Raji (cell line): ENCODE measurements around the gene ZNF385C.

Experiments
- POLR2A ChIP-seq: IDR thresholded peaks from 2 replicates; pipeline ENCODE4 v1.6.1; 2011; ENCODE audit warnings: low read depth, low read length, control low read depth; ENCODE audit not compliant: insufficient read depth

Gene ZNF385C

GRCh38 chr17:42053731-42054500 is 44.4 kb downstream of the ZNF385C start:
- no peak for TF ChIP-seq POLR2A

DNA sequence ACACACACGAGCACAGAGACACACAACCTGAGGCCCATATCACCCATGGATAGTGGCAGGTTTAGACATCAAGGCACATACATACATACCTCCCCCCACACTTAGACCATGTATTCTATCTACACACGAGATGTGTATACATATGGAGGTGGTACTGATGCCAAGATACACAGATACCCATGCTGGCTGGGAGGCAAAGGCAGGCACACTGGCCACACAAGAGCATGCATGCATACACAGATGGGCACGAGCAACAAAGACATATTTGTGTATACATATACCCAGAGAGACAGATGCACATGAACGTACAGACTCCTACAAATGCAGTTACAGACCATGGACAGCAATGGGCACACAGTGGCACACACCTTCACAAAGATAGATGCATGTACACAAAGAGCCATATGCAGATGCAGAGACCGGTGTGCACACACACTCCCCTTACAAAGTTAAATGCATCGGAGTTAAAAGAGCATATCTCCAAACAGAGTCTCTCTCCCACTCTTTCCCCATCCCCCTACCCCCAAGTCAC is 45.9 kb downstream of the ZNF385C start:
- TF ChIP-seq POLR2A = no peak

DNA sequence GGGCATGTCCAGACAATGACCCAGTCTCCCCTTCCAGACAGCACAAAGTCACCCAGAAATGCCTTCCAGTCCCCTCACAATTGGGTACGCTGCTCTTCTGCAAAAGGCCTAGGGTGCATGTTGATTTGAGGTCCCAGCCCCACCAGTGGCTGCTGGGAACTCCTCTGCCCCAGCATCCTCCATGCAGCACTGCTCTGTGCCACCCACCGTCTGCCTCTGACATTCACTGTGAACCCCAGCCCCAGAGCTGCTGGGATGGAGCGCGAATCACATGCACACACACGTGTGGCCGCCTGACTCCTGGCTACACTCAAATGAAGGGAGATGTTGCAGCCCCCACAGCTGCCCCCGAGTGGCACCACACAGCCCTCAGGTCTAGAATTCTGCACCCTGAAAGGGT is 46.6 kb downstream of the ZNF385C start:
- TF ChIP-seq POLR2A = no peak

GRCh38 chr17:42051013-42051400 is 47.3 kb downstream of the ZNF385C start:
- TF ChIP-seq POLR2A = no peak

DNA sequence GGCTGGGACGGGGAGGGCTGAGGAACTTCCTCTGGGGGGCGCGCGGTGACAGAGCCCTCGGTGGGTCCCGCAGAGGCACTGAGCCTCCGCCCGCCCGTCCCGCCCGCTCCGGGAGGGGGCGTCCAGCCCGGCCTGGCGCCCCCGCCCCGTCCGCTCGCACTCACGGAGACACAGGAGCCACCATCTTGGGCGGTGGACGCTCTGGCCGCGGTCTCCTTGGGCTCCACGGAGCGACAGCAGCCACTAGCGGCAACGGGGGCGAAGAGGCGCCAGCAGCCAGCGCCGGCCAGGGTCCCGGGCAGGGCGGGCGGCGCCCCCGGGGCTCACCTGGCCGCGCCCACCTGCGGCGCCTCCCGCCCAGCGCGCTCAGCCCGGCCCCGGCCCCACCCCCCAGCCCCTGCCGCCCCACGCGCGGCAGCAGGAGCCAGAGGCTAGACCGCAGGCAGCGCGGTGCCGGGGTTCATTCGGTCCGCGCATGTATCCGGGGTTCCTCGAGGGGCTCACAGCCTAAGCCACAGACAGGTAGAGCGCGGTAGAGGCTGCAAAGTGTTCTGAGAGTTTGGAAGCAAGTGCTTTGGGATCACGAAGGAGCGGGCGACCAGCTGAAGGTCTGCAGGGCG is 47.8 kb downstream of the ZNF385C start, which contains the start of gene C17orf113:
Gene C17orf113 (minus strand): TSS at position 209 of the 620 bp plus-strand sequence. CDS start 7,225 bp downstream, outside the sequence.
- TF ChIP-seq POLR2A = no peak

GRCh38 chr17:42049834-42050392 is 48.4 kb downstream of the ZNF385C start:
- TF ChIP-seq POLR2A = no peak

DNA sequence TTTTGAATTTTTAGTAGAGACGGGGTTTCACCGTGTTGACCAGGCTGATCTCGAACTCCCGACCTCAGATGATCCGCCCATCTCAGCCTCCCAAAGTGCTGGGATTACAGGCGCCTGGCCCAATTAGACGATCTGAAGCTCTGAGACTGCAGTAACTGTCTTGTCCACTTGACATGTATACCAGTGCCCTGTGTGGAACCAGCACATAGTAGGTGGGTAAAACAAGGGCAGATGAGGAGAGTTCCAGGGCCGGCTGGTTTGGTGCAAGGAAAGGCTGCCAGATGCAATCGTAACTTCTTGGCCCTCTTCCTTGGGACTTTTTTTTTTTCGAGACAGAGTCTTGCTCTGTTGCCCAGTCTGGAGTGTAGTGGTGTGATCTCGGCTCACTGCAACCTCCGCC is 50.9 kb downstream of the ZNF385C start:
- TF ChIP-seq POLR2A = no peak

- no peak for TF ChIP-seq POLR2A
These were observed 52.6 kb downstream of the ZNF385C start for GRCh38 chr17:42045719-42046118.

DNA sequence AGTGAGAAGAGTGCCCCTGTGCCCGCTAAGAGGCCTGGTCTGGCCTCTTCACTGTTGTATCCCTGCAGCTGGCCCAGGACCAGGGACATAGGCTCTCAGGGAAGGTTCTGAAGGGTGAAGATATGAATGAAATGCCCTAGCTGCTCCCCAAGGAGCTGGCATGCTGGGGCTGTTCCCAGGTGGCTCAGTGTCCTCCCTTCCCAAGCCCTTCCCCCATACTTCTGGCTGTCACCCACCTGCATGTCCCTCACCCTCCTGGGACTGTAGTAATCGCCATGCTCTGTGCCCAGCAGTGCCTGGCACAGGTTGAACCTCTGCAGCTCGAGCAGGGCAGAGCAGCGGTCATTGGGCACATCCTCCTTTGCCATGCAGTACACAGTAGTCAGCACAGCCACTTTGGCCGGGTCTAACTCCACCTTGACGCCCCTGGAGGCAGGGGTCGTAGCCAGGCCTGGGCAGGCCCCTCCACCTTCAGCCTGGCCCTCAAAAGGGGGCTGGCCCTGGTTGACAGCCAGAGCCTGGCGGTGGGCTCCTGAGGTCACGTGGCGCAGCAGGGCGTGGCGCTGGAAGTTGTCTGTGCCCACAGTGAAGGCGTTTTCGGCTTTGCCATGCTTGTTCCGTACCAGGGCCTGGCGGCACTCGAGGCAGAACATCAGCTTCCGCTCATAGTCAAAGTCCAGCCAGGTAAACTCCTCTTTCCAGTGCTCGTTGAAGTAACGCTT is 55.5 kb downstream of the ZNF385C start:
- TF ChIP-seq POLR2A = no peak

GRCh38 chr17:42041619-42042018 is 56.7 kb downstream of the ZNF385C start:
- no peak for TF ChIP-seq POLR2A

DNA sequence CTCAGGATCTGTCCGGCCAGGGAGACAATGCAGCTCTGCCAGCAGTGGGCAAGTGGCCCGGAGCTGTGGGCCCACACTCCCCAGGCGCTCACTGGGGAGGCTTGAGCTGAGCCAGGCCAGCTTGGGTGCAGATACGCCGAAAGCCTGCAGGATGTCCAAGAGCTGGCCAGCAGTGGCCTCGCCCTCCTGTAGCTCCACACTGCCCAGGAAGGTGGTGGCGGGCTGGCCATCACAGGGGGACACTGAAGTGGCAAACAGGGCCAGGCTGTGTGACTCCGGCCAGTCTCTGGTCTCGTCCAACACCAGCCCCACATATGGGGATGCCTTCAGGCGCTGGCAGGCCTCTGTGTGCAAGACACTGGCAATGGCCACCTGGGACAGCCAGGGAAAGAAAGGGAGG is 57.5 kb downstream of the ZNF385C start:
- TF ChIP-seq POLR2A = no peak

DNA sequence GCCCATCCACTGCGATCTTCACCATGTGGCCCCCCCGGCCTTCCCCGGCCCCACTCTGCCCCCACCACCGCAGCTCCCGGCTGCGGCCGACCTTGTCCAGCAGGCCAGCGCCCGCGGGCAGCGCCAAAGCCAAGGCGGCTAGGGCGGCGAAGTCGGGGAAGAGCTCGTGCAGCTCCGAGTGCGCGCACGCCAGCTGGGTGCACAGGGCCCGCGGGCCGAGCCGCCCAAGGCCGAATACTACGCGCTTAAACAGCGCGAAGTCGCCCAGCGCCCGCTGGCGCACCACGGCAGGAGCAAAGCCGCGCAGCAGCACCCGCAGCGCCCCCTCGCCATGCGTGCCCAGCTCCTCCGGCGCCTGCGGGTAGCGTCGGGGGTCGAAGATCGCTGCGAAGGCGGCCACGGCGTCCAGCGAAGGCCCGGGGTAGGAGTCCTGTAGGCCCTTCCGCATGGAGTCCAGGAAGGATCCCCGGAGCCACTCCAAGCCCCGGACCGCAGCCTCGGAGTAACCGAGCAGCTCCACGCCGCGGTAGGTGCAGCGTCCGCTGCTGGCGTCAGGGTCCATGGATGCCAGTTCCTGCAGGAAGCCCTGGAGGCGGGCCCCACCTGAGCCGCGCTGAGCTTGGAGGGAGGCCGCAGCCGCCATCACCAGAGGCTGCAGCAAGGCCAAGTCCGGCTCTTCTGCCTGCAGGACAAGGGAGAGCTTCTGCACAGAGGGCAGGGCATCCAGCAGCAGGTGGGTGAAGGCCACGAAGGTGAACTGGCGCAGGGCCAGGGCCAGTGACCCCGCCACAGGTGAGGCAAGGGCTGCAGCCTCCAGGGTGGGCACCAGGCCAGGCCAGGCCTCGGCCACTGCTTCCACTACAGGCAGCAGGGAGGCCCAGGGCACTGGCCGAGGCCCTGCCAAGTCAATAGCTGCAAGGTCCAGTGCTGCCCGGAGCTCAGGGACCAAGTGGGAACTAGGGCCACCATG is 58.2 kb downstream of the ZNF385C start:
- TF ChIP-seq POLR2A = no peak

DNA sequence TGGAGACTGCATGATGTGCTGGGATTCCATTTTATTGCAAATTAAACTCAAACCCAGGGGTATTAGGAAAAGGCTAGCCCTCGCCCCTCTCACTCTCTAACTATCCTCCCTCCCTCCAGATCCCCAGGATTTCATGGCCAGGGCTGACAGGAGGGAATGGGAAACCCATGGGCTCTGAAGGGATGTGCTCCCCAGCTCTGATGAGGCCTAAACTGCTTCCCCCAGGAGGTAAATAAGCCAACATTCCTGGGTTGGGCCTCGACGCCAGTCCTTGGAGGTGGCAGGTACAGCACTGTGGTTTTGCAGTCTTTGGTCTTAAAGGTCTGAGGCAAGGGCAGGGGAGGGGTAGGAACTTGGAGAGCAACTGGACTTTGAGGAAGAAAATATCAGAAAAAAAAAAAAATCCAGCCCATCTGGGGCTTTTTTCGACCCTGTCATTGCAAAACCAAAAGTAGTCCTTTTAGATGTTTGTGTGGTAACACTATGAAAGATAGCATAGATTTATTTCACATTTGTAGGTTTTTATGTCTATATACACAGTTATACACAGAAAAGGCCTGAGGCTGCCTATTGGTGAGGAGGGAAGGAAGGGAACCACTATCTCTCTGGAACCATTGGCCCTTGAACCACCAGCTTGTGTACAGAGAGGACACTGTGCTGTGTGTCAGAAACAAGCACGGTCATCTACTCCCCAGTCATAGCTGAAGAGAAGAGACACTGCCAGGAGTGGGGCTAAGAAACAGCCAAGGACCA is 59.9 kb downstream of the ZNF385C start:
- no peak for TF ChIP-seq POLR2A

GRCh38 chr17:42034059-42034458 is 64.2 kb downstream of the ZNF385C start:
- TF ChIP-seq POLR2A = no peak

DNA sequence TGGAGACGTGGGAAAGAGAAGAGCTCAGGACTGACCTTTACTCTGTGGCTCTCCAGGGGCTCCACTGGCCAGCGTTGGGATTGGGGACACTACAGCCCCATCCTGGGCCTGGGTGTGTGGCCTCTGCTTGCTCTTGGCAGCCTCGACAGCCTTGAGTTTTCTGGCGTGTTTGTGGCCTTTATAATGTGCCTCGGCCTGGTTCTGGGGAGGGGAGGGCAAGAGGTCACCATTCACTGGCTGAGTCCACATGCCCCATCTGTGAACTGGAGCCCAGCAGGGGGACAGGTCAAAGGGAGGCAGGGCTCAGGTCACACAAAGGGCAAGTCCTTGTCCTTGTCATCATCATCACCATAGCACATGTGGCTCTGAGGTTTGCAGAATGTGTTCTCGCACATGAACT is 66.7 kb downstream of the ZNF385C start:
- no peak for TF ChIP-seq POLR2A
